Vagina (tissue), 2 donors: ENCODE data around the gene WWOX.

Experiments used
- CTCF ChIP-seq, 3 experiments: fragments of 450-650 bp in 2 of 3; fragments of 200-600 bp in 1 of 3; sonication (generic) in 1 of 3; IDR thresholded peaks; one replicate each; pipeline ENCODE4 v1.5.1; 2017 to 2019; ENCODE audit warnings: antibody characterized with exemption in 3 of 3, mild to moderate bottlenecking in 2 of 3, moderate library complexity in 2 of 3
- POLR2A ChIP-seq, 2 donors: fragments of 450-650 bp; IDR thresholded peaks; one replicate each; pipeline ENCODE4 v1.6.1; 2017; ENCODE audit warnings: antibody characterized with exemption in 2 of 2, mild to moderate bottlenecking in 2 of 2, moderate library complexity in 2 of 2

DNA sequence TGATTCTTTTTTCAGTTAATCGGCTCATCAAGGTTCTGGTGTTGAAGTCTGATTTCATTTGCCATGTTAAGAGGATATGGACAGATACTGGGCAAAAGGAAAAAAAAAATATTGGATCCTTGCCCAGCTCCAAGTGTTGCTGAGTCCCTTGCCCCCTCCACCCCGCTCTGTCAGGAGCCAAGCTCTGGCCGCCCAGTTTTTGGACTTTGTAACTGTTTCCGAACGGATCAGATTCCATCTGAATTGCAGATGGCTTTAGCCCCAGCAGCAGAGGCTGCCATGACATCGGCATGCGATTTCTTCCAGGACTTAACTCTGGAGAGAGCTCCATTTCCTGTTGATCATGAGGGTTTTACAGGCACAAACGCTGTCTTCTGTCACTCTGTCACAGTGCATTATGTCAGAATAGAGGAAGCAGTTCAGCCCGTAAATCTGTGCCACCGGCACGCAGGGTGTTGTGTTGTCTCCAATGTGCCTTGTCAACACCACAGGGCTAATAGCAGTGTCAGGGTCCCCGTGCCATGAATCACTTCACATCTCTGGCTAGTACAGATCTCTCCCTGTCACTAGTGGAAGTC is 885.5 kb downstream of the WWOX start:
- TF ChIP-seq CTCF (IDR thresholded peaks at IDR 0.05) (no peak), POLR2A (IDR thresholded peaks at IDR 0.05) (no peak)
